Measurements from ENCODE around the gene CYP2S1.
A peak's percentile ranks its signal among the peaks of the same experiment; 100 is the strongest.
"Not testable (repeated sequence)": the region's sequence is repeated elsewhere in the genome, so short reads cannot be mapped to it uniquely, and the experiment has no call there.

CYP2S1 gene, protein sequence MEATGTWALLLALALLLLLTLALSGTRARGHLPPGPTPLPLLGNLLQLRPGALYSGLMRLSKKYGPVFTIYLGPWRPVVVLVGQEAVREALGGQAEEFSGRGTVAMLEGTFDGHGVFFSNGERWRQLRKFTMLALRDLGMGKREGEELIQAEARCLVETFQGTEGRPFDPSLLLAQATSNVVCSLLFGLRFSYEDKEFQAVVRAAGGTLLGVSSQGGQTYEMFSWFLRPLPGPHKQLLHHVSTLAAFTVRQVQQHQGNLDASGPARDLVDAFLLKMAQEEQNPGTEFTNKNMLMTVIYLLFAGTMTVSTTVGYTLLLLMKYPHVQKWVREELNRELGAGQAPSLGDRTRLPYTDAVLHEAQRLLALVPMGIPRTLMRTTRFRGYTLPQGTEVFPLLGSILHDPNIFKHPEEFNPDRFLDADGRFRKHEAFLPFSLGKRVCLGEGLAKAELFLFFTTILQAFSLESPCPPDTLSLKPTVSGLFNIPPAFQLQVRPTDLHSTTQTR

DNA sequence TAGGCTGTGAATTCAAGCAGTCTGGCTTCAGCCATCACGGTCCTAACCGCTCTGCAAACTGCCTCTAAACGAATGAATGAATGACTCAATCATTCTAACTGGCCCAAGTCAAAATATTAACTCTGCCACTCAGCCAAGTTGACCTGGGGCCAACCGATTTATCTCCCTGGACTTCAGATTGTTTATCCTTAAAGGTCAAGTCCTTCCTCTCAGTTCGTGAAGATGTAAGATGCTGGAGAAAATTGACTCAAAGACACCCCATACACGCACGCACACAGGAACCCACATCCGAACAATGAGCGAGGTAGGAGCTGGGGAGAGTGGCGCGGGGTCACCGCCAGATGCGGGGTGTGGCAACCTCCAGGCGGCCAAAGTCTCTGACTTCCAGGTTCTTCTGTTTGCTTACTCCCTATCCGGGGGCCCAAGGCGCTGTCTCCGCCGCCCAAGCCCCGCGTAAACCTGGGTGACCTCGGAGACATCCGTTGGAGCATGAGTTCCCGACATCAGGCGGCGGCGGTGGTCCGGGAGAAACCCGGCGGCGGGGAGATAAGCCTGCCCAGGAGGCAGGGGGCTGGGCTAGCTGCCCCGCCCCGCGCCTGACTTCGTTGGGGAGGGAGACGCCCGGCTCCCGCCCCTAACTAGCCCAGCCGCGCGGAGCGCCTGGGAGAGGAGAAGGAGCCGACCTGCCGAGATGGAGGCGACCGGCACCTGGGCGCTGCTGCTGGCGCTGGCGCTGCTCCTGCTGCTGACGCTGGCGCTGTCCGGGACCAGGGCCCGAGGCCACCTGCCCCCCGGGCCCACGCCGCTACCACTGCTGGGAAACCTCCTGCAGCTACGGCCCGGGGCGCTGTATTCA is at the start of gene CYP2S1:
TSS of gene CYP2S1 (plus strand) at position 646 of the 856 bp plus-strand sequence. CDS start at position 692, 46 bp downstream.
- H3K4me3 ChIP-seq (ENCODE audit: low read depth, low read length), result peak within 1 kb of the TSS; percentile 80

DNA sequence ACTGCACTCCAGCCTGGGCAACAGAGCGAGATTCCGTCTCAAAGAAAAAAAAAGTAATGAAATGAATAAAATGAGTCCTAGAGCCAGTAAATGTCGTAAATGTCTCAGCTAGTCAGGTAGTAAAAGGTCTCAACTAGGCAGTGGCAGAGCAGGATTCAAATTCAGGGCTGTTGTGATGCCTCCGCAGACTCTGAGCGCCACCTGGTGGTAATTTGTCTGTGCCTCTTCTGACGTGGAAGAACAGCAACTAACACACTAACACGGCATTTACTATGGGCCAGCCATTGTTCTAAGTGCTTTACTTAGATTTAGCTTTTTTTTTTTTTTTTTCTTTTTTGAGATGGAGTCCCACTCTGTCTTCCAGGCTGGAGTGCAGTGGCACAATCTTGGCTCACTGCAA is 48.6 kb upstream of the CYP2S1 start:
- H3K4me3 ChIP-seq (ENCODE audit: low read depth, low read length), result no peak overlapping the region

DNA sequence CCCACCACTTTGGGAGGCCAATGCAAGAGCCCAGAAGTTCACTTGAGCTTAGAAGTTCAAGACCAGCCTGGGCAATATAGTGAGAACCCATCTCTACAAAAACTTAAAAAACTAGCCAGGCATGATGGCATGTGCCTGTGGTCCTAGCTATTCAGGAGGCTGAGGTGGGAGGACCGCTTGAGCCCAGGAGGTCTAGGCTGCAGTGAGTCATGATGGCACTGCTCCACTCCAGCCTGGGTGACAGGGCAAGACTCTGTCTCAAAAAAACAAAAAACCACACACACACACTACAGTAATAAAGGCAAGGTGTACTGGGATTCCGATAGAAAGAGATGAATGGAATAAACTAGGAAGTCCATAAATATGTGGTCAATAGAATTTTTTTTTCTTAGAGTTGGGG is 43.2 kb upstream of the CYP2S1 start:
- no peak overlapping the region for H3K4me3 ChIP-seq (ENCODE audit: low read depth, low read length)

DNA sequence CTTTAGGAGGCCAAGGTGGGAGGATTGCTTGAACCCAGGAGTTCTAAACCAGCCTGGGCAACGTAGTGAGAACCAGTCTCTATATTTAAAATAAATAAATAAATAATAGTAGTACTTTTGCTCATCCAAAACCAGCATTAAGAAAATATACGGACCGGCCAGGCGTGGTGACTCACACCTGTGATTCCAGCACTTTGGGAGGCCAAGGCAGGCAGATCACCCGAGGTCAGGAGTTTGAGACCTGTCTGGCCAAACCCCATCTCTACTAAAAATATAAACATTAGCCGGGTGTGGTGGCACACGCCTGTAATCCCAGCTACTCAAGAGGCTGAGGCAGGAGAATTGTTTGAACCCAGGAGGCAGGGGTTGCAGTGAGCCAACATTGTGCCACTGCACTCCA is 42.0 kb upstream of the CYP2S1 start:
- H3K4me3 ChIP-seq (ENCODE audit: low read depth, low read length), result not testable (repeated sequence)

DNA sequence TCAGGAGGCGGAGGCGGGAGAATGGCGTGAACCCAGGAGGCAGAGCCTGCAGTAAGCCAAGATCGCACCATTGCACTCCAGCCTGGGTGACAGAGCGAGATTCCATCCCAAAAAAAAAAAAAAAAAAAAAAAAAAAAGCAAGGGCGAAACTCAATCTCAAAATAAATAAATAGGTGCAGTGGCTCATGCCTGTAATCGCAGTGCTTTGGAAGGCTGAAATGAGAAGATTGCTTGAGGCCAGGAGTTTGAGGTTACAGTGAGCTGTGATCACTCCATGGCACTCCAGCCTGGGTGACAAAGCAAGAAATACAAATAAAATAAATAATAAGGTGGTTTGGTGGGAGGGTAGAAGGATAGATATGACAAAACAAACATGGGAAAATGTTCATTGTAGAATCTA is 39.0 kb upstream of the CYP2S1 start:
- no peak overlapping the region for H3K4me3 ChIP-seq (ENCODE audit: low read depth, low read length)

DNA sequence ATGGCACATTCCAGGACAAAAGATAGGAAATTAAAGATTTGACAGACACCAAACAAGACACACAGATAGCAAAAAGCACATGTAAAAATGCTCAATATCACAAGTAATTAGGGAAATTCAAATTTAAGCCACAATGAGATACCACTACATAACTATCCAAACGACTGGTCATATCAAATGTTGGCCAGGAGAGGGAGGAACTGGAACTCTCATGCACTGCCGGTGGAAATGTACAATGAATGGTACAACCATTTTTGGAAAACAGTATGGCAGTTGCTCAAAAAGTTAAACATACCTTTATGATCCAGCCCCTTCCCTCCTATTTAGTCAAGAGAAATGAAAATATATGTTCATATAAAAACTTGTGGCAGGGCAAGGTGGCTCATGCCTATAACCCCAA is 36.8 kb upstream of the CYP2S1 start:
- H3K4me3 ChIP-seq (ENCODE audit: low read depth, low read length), result no peak overlapping the region

DNA sequence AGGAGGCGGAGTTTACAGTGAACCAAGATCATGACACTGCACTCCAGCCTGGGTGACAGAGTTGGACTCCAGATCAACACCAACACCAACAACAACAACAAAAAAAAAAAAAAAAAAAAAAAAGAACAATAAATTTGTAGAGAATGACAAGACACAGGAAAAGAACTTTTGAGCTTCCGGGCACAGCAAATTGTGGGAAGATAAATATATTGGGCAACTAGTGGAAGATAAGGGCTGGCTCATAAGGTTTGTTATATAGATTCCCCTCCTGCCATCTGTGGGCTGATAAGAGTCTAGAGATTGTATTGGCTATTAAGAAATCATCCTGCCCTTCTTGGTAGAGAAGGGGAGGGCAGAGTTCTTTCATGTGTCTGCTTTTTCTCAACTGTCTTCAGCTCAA is 33.1 kb upstream of the CYP2S1 start:
- no peak overlapping the region for H3K4me3 ChIP-seq (ENCODE audit: low read depth, low read length)

DNA sequence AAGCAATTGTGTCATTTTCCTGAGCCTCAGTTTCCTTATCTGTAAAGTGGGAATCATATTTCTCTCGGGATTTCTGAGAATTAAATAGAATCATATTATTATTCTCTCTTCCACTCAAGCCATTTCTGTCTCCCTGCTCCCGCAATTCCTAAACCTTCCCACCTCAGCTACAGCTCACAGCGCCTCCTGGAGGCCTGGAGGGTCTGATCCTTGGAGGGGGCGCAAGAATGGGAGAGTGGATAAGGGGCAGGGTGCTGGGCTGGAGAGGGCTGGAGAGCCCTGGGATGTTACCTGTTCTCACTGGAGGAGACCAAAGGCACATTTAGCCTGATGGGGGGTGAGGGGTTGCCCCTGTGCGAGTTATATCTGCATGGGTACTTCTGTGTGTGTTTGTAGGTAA is 31.1 kb upstream of the CYP2S1 start:
- no peak overlapping the region for H3K4me3 ChIP-seq (ENCODE audit: low read depth, low read length)

DNA sequence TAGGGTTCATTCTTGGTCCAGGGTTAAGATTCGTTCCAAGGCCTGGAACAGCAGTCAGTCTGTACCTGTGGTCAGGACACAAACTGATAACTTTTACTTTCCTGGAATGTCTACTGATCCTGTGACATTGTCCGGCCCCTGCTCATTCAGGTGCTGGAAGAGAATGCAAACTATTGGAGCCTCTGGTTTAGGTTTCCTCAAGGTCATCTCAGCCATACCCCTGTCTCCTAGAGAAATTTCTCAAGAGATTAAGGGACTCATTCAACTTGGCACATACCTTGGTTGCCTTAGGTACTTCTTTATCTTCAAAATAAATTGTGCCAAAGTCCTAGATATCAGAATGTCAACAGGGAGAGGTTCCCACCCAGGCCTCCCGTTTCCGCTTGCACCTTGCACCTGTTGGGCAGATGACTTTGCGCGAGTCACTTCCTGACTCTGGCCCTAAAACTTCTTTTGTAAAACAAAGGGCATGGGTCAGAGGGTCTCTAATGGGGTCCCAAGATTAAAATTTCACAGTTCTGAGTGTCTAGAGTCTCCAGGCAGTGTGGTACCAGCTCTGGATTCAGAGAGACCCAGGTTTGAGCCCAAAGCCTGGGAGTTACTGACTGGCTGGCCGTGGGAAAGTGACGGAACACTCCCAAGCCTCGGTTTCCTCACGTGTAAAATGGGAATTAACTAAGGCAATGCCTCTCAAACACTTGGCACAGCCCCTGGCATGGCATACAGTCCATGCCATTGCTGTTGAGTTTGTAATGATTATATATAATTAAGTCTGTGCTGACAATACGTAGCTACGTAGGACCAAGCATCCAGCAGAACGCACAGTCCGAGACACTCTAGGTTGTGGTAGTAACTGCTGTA is 25.8 kb upstream of the CYP2S1 start:
- no peak overlapping the region for H3K4me3 ChIP-seq (ENCODE audit: low read depth, low read length)

DNA sequence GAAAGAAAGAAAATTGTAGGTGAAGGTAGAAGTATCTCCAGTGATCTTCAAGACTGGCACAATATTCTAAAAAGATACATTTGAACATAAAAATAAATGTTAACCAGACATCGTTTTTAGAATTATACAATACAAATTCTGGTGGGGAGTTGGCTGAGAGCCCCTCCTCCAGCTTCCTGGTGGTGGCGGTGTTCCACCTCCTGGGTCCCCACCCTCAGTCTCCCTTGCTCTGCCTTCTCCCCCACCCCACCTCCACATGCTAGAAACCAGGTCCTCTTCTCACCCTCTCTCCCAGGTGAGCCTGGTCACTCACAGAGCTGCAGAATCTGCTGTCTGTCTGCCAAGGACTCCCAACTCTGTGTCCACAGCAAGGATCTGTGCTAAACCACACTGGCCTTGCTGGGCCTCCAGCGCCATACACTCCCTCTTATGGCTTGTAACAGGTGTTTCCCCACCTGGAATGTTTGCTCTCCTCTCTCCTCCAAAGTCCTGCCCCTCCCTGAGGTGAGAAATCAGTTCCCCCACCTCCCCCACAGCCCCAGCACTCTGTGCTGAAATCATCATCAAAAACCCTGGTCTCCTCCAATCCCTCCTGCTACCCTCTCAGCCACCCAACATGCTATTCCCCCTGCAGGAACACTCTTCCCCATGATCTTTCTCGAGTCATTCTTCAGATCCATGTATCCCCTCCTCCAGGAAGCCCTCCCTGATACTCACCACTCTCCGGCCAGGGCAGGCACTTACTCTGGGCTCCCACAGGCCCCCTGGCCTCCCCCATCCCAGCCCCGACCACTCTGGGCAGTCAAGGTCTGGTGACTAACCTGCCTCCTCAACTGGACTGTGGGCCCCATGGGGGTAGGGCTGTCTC is 20.5 kb upstream of the CYP2S1 start:
- no peak overlapping the region for H3K4me3 ChIP-seq (ENCODE audit: low read depth, low read length)

DNA sequence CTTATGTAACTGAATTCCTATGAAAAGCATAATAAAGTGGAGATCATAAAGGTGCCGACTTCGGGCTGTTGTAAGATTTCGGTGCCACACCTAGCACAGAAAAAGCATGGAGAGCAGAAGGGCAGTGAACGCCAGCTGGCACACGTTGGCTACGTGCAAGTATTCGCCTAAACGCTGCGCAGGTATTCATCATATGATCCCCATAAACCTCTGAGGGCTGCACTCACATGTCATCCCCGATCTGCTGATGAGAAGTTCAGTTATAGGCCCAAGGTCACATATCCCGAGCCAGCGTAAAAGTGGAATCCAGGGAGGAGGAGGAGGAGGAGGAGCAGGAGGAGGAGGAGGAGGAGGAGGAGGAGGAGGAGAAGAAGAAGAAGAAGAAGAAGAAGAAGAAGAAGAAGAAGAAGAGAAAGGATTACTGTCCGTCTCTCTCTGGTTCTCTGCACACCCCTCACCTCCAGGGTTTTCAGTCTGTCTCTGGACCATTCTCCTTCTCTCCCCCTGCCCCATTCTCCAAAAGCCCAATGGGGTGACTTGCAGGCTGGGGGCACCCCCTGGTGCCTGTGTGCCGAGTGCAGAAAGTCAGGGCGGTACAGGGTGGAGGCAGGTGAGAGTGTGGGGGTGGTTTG is 18.6 kb upstream of the CYP2S1 start:
- H3K4me3 ChIP-seq (ENCODE audit: low read depth, low read length), result no peak overlapping the region

DNA sequence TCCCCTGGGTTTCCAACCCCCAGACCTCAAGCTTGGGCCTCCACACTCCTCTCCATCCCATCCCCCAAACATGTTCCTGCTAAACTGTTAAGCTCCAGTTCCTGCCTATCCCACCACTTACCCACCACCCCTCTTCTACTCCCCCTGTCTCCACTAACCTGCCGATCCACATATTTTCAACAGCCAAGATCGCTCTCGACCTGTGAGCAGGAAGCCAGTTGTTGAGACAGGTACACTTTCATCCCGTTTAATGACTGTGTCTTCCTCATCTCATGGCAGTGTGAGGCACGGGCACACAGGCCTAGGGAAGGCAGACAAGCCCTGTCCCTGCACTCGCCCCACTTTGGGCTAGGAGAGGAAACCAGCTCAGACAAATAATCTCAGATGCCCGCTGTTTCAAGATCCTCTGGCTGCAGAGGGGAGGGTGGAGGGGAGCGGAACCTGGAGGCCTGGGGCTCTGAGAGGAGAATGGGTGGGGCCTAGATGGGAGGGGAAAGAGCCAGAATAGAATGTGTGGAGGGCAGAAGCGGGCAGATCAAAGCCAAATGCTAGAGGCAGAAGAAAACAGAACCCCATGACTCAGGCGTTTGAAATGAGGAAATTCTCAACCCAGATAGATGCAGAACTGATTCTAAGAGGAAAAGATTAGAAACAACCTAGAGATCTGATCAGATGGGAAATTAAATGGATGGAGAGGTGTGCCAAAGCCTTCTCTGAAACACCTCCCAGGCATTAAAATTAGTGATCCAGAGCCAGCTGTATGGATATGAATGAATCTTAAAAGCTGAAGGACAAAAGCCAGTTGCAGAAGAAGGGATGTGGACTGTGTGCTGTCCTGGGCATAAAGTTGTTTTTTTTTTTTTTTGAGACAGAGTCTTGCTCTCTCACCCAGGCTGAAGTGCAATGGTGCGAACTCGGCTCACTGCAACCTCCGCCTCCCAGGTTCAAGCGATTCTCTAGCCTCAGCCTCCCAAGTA is 16.9 kb upstream of the CYP2S1 start:
- no peak overlapping the region for H3K4me3 ChIP-seq (ENCODE audit: low read depth, low read length)

DNA sequence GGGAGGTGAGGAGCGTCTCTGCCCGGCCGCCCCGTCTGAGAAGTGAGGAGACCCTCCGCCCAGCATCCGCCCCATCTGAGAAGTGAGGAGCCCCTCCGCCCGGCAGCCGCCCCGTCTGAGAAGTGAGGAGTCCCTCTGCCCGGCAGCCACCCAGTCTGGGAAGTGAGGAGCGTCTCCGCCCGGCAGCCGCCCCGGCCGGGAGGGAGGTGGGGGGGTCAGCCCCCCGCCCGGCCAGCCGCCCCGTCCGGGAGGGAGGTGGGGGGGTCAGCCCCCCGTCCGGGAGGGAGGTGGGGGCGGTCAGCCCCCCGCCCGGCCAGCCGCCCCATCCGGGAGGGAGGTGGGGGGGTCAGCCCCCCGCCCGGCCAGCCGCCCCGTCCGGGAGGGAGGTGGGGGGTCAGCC is 12.8 kb upstream of the CYP2S1 start:
- not testable (repeated sequence) for H3K4me3 ChIP-seq (ENCODE audit: low read depth, low read length)

DNA sequence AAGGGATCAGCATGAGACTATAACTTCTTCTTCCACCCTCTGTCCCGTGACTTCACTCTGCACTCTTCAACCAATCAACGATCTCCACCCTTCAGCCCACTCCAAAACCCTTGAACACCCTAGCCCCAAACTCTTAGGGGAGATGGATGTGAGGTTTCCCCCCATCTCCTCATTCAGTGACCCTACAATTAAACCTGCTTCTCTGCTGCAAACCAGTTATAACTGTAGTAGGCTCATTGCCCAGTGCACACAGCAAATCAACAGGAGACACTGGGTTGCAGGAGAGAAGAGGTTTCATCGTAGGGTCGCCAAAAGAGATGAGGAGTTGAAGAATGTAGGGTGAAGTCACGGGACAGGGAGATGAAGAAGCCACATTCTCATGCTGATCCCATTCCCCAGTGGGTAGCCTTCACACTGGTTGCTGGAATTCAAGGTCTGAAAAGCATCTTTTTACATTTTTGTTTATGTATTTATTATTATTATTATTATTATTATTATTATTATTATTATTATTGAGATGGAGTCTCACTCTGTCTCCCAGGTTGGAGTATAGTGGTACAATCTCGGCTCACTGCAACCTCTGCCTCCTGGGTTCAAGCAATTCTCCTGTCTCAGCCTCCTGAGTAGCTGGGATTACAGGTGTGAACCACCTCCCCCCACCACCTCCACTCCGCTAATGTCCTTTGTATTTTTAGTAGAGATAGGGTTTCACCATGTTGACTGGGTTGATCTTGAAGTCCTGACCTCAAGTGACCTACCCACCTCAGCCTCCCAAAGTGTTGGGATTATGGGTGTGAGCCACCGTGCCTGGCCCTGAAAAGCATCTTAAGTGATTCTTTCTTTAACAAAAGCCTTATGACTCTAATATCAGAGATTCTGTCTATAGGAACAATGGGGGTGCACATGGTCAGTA is 5.8 kb upstream of the CYP2S1 start:
- H3K4me3 ChIP-seq (ENCODE audit: low read depth, low read length), result no peak overlapping the region

DNA sequence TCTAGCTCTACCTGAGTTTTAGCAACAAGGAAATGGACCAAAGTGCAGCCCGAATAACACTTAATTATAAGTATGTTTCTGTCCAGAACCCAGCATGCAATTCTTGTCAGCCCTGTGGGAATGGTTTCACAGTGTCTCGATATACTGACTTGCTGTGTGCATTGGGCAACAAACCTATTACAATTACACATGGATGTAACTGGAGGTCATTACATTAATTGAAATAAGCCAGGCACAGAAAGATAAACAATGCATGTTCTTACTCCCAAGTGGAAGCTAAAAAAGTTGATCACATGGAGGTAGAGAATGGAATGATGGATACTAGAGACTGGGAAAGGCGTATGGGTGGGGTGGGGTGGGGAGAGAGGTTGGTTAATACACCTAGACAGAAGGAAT is 5.1 kb upstream of the CYP2S1 start:
- no peak overlapping the region for H3K4me3 ChIP-seq (ENCODE audit: low read depth, low read length)

DNA sequence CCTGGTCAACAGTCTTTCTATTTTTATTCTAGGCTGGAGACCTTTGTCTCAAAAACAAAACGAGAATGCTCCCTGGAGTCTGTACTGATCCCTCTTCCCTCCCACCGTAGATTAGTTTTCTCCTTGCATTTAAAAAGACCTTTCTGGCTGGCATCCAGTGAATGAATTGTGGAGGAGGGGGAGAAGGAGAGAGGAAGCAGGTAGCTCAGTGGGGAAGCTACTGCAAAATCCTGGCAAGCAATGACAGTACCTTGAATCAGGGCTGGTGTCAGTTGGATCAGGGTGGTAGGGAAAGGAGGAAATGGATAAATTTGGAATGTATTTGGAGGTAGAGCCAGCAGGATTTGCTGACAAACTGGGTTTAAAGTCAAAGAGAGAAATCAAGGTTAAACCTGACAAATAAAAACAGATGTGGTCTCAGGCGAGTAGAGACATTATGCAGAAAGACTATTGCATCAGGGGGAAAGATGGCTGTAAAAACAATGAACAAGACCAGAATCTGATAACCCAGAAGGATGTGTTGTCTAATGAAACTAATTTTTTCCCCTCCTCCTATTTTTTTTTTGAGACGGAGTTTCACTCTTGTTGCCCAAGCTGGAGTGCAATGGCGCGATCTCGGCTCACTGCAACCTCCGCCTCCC is 3.5 kb upstream of the CYP2S1 start:
- H3K4me3 ChIP-seq (ENCODE audit: low read depth, low read length), result no peak overlapping the region

Data from iPS-11a (cell line).